ENCODE results near the gene EHD1.

EHD1 gene

DNA sequence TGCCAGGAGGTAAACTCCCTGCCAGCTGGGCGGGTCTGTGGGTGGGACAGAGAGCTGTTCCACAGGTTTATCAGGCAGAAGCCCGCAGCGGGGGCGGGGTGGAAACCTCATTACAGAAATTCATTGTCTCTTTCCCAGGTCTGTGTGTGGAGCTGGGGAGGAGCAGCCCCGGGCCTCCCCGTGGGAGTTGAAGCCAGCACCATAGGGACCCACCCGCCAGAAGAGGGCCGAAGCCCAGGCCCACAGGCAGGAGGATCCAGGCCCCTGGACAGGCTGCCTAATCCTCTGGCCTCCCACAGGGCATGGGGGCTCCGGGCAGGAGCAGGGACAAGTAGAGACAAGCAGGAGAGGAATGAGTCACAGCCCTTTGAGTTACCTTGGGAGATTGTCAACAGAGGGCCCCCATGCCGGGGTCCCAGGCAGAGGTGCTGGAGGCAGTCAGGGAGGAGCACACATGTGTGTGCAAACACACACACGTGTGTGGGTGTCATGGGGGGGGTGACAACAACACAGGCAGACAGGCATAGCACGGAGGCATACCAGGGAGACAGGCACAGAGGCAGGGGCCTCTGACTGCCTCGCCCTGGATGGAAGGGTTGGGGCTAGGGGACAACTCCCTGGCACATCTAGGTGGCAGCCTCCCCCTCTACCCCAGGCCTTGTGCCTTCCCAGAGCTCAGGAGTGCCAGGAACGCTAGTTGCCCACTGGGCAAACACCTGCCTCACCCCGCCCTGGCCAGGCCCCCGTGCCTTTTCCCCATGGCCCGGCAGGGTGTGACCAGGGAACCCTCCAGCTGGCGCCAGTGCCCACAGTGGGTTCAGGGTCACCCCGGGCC is 35.4 kb downstream of the EHD1 start:
- DNase-seq (ENCODE audit: low read depth), result no peak

DNA sequence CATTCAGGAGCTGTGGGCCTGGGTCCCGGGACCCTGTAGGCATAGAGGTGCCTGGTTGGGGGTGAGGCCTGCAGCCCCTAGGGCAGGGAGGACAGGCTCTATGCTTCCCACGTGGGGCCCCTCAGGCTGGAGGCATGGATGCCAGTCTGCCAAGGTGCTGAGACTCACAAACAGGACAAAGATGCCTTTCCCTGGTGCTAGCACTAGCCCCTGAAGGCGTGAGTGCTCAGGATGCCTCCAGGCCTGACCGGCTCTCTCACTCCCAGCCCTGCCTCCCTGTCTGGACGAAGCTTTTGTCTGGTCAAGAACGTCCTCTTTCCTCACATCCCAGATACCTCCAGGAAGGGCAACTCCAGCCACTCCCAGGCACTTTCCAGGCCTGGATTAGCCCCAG is 36.1 kb downstream of the EHD1 start:
- DNase-seq (ENCODE audit: low read depth), result no peak

DNA sequence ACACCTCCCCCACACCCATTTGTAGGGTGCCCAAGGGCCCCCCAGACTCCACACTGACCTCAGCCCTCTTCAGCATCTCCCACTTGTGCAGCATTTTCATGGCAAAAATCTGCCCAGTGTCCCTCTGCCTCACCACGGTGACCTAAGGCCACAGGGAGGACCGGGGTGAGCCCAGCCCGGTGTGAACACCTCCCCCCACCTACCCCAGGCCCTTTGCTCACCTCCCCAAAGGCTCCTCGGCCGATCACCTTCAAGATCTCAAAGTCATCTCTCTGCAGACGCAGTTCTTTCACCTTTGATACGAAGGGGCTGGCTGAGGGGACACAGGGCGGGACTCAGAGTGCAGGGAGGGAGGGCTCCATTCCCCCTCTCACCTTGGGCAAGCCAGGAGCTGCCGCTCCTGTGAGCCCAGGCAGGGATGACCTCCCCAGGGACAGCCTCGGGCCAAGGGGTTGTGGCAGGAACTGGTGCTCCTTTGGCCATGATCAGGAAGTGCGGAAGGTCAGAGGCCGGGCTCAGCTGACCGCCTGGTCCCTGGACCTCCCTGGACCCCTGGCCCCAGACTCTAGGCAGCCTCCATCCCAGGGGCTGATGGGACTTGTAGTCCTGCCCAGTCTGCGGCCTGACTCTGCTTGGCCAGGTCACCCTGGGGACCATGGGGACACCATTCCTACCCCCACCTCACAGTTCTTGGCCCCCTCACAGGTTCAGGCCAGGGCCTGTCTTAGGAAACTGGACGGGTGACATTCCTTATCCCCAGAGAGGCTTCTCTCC is 36.6 kb downstream of the EHD1 start:
- no peak for DNase-seq (ENCODE audit: low read depth)

DNA sequence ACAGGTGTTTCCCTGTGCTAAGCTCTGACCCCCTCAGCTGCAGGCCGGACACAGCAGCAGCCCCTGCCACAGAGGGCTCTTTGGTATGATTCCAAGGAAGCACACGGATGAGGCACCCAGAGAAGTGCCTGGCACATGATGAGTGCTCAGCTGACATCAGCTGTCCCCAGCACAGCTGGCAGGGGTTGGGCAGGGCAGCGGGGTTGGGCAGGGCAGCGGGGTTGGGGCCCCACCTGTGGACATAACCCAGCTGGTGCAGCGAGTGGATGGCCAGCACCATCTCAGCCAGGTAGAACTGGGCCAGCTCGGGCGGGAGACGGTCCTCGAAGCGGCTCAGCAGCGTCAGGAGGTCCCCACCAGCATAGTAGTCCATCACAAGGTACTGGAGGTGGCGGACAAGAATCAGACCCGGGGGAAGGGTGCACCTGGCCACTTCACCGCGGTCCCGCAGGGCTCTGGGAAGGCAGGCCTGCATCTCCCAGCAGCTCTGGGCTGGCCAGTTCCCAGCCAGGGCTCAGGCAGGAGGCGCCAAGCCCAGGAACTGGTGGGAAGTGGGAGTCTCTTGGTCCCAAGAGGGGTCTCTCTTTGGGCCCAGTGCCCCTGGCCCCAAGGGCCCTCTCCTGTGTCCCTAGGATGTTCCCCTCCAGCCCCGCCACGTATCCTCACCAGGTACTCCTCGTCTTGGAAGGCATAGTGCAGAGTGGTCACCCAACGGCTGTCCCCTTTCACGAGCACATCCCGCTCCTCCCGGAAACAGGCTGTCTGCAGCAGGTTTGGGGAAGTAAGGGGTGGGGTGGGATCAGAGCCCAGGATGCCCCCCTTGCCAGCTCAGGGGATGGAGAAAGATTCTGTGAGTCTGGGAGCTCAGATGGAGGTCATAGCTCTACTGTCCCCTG is 38.3 kb downstream of the EHD1 start:
- DNase-seq (ENCODE audit: low read depth), result no peak

DNA sequence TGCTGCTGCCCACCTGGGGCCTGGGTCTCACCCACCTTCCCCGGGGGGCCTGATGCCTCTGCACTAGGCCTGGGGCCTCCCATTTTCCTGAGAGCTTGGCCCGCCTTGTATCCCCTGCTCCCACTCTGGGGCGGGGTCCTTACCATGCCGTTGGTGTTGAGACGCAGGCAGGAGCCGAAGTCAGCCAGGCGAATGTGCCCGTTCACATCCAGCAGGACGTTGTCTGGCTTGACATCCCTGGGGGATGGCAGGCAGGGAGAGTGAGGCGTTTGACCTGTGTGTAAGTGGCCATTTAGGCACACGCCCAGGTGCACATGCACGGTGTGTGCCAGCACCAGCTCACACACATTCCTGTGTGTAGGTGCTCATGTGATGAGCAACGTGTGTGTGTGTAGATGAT is 39.1 kb downstream of the EHD1 start:
- DNase-seq (ENCODE audit: low read depth), result no peak

DNA sequence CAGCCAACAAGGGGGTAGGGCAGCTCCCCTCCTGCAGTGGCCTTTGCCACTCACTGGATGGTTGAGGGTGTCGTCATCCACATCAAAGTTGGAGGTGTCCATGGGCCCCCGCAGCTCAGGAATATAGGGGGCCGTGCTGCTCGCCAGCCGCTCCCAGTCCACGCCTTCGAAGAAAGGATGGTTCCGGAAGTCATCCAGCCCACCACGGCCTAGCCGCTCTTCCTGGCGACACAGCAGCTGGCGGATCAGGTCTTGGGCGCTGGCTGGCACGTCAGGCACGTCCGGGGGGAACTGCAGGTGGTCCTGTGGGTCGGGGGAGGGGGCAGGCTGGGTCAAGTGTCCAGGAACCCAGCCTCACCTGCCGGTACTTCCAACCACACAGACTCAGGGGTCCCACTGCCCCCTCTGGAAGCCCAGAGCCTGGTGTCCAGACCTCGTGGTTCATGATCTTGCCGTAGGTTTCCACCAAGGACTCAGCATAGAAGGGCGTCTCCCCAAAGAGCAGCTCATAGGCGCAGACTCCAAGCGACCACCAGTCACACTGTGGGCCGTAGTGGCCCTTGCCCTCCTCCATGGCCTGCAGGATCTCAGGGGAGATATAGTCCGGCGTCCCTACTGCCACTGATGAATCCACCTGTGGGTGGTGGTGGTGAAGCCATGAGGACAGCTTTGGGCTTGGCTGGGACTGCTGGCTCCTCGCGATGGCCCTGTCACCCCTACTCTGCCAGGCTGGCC is 39.7 kb downstream of the EHD1 start:
- DNase-seq (ENCODE audit: low read depth), result no peak

DNA sequence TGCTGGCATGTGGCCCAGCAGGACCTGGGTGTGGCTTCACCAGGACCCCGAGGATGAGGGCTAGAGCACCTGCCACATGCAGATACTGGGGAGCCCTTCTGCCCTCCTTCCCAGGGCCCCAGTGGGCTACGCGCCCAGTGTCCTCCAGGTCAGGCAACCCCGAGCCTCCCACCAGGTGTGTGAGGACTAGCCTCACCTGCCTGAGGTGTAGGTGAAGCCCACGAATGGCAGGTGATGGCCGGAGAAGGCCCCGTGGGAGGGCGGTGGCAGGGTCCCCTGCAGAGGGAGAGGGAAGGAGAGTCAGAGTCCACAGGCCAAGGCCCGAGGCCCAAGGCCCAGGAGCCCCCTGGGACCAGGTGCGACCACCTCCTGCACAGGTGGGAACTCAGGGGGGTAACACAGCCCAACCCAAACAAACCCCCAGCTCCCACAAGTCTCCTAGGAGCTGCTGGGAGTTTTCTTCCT is 40.5 kb downstream of the EHD1 start:
- DNase-seq (ENCODE audit: low read depth), result no peak

DNA sequence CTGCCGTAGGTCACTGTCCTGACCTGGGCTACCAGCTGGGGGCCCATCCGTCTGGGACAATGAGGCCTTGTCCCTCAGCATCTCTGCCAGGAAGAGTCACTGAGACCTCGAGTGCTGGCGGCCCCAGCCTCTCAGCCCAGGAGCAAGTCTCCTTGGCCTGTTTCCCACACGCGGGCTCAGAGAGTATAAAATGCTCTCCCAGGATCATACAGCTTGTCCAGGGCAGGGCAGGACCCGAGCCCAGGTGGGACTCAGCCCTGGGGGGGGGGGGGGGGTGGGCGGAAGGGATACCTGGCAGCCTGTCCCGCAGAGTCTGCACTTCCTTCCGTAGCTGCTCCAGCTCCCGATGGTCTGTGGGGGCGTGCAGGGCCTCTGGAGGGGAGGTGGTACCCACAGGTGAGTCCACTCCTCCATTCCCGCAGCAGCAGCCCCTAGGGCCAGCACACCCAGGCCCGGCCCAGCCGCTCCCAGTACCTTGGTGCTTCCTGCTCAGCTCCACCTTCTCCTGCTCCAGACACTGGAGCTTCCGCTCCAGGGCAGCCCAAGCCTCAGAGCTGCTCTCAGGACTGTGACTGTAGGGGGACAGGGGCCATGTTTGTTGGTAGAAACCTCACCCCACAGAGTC is 41.9 kb downstream of the EHD1 start:
- DNase-seq (ENCODE audit: low read depth), result no peak

DNA sequence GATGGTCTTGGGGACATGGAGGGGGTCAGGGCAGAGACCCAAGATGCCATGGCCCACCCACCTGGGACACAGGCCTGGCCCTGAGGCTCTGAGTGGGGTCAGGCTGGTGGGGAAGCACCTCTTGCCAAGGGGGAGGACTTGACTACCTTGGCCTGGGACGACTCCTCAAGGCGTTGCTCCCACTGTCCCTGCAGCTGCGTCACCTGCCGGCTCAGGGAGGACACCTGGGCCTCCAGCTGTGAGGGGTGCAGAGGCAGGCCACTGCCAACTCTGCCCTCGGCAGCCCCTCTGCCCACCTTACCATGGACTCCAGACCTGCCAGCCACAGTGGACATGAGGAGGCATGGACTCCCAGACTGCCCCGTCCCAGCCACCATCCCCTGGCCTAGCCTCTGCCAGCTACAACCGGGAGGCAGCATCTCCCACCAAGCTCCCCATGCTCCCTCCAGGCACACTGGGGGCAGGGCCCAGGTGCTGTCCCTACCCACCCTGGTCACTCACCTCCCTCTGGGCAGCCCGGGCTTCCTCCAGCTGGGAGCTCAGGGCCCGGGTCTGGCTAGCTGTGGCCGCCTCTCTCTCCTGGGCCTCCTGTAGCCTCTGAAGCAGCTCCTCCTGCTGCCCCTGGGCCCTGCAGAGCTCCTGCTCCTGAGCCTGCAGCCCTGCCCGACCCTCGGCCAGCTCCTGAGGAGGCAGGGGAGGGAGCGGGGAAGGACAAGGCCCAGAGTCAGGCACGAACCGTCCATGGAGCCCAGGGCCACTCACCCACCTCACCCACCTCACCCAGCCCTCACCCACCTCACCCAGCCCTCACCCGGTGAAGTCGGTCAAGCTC is 42.6 kb downstream of the EHD1 start:
- DNase-seq (ENCODE audit: low read depth), result no peak

DNA sequence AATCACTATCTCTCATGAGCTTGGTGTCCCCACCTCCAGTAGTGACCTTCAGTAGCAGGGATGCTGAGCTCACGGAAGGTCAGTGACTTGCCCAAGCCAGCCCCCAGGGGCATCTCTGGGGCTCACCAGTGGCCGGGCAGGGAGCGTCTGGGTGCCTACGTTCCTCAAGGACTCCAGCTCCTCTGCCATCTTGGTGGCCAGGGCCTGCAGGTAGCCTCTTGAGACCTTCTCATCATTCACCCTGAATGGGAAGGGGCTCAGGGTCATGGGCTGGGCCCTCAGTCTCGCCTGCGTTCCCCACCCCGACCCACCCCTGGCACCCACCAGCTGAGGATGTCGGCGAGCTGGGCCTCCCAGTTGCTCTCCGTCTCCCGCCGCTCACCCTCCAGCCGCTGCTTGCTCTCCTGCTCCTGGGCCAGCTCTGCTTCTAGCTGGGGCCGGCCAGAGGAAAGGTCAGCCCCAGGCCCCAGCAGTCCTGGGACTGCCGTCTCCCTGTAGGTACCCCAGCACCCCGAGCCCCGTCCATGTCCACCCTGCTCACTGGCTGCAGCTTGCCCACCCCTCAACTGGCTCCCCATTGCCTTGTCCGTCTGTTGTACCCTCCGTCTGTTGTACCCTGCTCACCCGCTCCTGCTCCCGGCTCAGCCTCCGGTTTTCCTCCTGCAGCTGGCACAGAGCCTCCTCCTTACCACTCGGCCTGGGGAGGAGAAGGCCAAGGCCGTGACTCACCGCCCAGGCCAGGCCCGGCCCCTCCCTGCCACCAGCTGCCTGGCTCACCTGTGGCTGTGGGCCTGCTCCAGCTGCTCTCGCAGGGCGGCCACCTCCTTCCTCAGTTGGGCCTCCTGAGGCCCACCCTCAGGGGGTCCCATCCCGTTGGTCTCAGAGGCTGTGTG is 43.5 kb downstream of the EHD1 start:
- DNase-seq (ENCODE audit: low read depth), result no peak

DNA sequence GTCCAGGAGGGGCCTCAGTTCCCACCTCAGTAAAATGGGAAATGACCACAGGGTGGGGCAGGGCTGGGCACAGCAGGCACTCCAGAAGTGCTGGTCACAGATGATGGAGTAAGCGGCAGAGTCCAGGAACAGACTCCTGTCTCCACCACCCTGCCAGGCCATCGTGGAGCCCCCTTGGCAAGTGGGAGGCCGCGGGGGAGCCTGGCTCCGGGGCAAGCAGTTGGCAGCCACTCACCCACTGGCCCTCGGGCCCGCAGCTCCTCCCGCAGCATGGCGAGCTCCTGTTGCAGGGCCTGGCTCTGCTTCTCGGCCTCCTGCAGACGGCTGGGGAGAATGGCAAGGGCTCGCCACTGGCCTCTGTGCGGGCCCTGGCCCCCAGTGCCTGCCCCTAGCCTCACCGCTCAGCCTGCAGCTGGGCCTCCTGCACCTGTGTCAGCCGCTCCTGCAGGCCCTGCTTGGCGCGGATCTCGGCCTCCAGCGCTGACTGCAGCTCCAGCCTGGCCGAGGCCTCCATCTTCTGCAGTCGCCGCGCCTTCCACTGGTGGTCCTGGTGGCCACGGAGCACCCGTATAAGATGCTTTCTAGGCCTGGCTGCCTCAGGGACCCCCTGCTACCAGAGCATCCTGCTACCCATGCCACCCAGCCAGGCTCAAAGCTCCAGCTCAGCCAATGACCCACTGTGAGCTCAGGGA is 44.2 kb downstream of the EHD1 start:
- no peak for DNase-seq (ENCODE audit: low read depth)

DNA sequence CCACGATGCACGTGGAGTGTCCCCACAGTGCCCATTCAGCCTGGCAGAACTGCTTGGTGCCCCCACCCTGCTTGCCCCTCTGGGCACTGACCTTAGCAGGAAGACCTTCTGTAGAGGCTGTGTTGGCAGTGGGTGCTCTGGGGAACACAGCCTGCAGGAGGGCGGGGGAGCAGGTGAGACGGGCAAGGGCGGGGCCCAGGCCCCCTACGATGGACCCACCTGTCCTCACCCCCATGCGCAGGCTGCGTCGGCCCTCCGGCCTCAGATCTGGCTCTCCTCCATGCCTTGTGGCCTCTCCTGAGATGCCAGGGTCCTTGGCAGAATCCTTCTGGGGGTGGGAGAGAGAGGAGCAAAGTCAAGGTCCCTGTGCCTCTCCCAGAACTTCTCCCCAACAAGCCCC is 44.9 kb downstream of the EHD1 start:
- no peak for DNase-seq (ENCODE audit: low read depth)

DNA sequence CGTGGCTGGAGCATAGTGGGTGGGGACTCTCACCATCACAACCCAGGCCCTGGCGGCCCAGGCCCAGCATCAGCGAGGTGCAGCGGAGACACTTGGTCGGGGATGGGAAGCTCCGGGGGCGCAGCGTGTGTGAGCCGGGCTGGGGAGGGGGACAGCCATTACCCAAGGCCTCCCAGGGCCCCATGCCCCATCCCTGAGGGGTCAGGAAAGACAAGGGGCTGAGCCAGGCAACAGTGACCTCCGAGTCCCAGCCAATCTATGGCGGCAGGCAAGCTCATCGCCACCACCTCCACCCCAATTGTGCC is 45.3 kb downstream of the EHD1 start:
- DNase-seq (ENCODE audit: low read depth), result no peak

DNA sequence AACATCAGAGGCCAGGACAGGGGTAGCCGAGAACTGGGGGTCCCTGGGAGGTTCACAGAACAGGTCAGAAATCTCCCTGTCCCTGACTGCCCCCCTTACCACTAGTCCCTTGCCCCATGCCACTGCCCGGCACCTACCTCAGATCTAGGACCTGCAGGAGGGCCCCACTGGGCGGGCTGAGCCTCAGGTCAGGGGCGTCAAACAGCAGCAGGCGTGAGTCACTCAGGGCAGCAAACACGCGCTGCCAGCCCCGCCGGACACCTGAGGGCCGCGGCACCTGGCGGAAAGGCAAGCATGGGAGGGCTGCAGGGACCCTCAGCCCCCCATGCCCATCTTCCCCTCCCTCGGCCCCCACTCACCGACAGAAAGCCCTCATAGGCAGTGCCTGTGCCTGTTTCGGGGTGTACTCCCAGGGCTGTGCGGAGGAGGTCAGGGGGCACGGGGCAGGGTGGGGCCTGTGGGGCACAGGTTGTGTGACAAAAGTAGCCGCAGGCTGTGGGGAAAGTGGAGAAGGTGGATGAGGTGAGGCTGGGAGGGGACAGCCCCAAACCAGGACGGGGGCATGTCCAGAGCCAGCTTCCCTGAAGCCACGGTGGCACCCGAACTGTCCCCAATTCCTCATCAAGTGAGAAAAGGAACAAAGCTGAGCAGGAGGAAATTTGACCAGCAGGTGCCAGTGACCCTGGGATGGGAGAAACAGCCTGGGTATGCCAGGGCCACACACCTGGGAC is 45.8 kb downstream of the EHD1 start:
- DNase-seq (ENCODE audit: low read depth), result no peak

DNA sequence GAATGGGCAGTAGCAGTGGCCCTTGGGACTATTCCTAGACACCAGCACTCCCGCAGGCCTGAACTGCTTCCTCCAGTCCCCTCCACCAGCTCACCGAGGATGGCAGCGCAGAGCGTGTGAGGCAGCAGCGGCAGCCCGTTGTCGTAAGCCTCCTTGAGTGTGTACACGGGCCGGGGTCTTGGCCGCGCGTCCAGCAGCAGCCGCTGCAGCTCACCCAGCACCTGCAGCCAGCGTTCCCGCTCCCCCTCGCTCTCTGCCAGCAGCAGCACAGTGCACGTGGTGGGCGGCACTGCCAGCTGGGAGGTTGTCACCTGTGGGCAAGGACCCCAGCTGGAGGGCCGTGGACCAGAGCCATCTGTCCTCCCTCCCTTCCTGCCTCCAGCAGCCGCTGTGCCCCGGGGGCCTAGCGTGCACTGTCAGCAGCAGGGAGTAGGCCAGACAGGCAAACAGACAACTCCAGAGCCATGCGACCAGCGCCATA is 47.0 kb downstream of the EHD1 start:
- no peak for DNase-seq (ENCODE audit: low read depth)

DNA sequence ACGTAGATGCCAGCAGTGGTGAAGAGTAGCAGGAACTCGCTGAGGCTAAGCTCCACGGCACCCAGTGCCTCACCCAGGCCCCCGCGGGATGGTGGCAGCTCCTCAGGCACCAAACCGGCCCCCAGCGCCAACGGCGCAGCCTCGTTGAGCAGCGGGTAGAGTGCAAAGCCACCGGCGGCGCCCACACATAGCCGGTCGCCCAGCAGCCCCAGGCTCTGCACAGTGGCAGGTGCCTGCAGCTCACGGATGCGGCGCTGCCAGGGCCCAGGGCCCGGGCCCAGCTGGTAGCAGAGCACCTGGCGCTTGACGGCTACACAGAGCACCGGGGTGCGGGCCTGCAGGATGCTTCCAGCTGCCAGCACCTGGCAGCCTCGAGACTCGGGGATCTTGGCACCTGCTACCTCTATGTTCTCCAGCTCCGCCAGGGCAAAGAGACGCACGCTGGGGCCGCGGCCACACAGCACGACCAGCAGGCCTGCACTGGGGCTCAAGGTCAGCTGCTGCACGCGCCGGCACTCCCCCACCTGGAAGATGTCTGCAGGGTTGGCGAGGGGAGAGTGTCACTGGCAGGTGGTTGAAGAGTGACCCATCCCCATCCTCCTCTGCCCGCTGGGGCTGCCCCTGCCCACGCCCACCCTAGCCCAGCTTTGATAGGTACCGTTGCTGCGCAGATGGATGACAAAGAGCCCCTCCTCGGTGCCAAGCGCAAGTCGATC is 48.7 kb downstream of the EHD1 start:
- DNase-seq (ENCODE audit: low read depth), result no peak

DNA sequence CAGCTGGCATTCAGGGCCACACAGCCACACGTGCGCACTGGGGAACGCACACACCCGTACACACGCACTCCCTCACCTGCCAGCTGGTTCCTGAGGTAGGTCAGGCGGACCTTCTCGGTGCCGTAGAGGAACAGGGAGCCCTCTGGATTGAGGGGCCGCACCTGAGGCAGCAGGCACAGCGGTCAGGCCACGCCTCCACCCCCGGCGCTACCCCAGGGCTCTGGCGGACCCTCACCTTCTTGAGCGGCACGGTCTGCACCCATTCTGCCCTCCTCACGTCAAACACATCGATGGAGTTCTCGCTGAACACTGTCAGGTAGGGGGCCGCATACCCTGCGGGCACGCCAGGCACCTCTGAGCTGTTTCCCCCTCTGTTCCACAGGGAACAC is 51.0 kb downstream of the EHD1 start:
- no peak for DNase-seq (ENCODE audit: low read depth)

Measured in stimulated activated CD8-positive, alpha-beta memory T cell treated with anti-CD3 and anti-CD28 coated beads, Interleukin-12 subunit alpha, Interleukin-12 subunit beta, amount 100 ng/mL, for 1 hour (primary cell).